Right lobe of liver (tissue), 6 donors: Measurements from ENCODE around the gene ZBTB16. TPM values are rescaled to one million over a fixed set of nuclear protein-coding genes. Genes with fewer than 3 reads are reported as not detected.

Source experiments
- ATAC-seq, 4 donors: fragments of 200-7000 bp; cut with Tn5 transposase; one replicate each; pipeline ENCODE4 v1.9.1; 2020; ENCODE audit warnings: mild to moderate bottlenecking in 4 of 4, moderate library complexity in 4 of 4
- DNase-seq, 3 donors: peaks; one replicate each; pipeline ENCODE4 v3.0.0-alpha.2; 2020
- H3K27ac ChIP-seq, 3 donors: fragments of 200-600 bp; one replicate each; pipeline ENCODE4 v1.8.0; 2022
- H3K27me3 ChIP-seq, 2 donors: fragments of 200-600 bp; one replicate each; pipeline ENCODE4 v1.8.0; 2022
- H3K36me3 ChIP-seq, 4 donors: fragments of 200-600 bp; sonication (generic) in 1 of 4; one replicate each; pipeline versions ENCODE4 v1.5.1 to v1.8.0; 2017 to 2022; ENCODE audit warnings: control low read depth in 1 of 4
- H3K4me1 ChIP-seq, 4 donors: fragments of 200-600 bp; sonication (generic) in 1 of 4; one replicate each; pipeline versions ENCODE4 v1.5.1 to v1.8.0; 2017 to 2022; ENCODE audit warnings: control low read depth in 1 of 4
- H3K4me3 ChIP-seq, 3 donors: fragments of 200-600 bp; one replicate each; pipeline ENCODE4 v1.8.0; 2022
- H3K9me3 ChIP-seq, 4 donors: fragments of 200-600 bp; sonication (generic) in 1 of 4; one replicate each; pipeline versions ENCODE4 v1.5.1 to v1.8.0; 2017 to 2022; ENCODE audit warnings: control low read depth in 1 of 4
- POLR2A ChIP-seq: fragments of 450-650 bp; IDR thresholded peaks from one replicate; pipeline ENCODE4 v1.6.1; 2017; ENCODE audit warnings: antibody characterized with exemption, mild to moderate bottlenecking
- WGBS: methylation state at CpG from one replicate; pipeline ENCODE4 v1.1.6; 2018; ENCODE audit warnings: low coverage, low lambda C conversion rate; ENCODE audit not compliant: insufficient coverage; ENCODE audit errors: missing lambda C conversion rate; 5-methylcytosine and 5-hydroxymethylcytosine counted together
- intact Hi-C, 2 donors: fragments of 100-400 bp; cut with DNase I; formaldehyde crosslinking; loops; one replicate each; pipeline versions ENCODE4 v1.11.2 to v1.14.1; 2022
- total RNA-seq, 6 experiments: library from RNA; depleted of rRNA in 2 of 6; stranded (reverse); fragments of >200 nt in 2 of 6; fragmentation: NEBNext Ultra II Directional in 3 of 6; extraction: Animal tissue kit (Norgen Biotek cat#: 25700) in 3 of 6; gene quantifications; one replicate each; pipeline versions ENCODE4 v1.1.0 to v1.2.4, GENCODE V29; 2016 to 2023
- TF ChIP-seq, protein P1 (sequence below), 4 donors: fragments of 200-600 bp in 3 of 4; fragments of 450-650 bp in 1 of 4; IDR thresholded peaks; one replicate each; pipeline versions ENCODE4 v1.5.1 to v1.8.0; 2016 to 2022; ENCODE audit warnings: antibody characterized with exemption in 4 of 4, mild to moderate bottlenecking in 2 of 4
- donor health status: DM: no; HTN: yes; CAD: no.
- donor health status: DM: no; HTN: no; CAD: no.
- donor health status: DM: no; HTN: no; CAD: no.
- donor health status: DM: no; HTN: yes; CAD: no.
- donor health status: DM: no; HTN: yes; CAD: no.

The ZBTB16 gene
- total RNA-seq, 6 experiments from 2014 or later = 13.1 to 205 (median 52.2) TPM

GRCh38 chr11:114259551-114259983 lies 200.1 kb downstream of the ZBTB16 start:
- no peak for TF ChIP-seq POLR2A
- TF ChIP-seq, protein P1, sequence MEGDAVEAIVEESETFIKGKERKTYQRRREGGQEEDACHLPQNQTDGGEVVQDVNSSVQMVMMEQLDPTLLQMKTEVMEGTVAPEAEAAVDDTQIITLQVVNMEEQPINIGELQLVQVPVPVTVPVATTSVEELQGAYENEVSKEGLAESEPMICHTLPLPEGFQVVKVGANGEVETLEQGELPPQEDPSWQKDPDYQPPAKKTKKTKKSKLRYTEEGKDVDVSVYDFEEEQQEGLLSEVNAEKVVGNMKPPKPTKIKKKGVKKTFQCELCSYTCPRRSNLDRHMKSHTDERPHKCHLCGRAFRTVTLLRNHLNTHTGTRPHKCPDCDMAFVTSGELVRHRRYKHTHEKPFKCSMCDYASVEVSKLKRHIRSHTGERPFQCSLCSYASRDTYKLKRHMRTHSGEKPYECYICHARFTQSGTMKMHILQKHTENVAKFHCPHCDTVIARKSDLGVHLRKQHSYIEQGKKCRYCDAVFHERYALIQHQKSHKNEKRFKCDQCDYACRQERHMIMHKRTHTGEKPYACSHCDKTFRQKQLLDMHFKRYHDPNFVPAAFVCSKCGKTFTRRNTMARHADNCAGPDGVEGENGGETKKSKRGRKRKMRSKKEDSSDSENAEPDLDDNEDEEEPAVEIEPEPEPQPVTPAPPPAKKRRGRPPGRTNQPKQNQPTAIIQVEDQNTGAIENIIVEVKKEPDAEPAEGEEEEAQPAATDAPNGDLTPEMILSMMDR (IDR thresholded peaks at IDR 0.05) = no peak
- no peaks in the 10 kb centered on the region for H3K9me3 ChIP-seq
- no peak for DNase-seq
- intact Hi-C loops = no loop called here
- H3K36me3 ChIP-seq = no peaks in the 10 kb centered on the region
- H3K27me3 ChIP-seq = no peaks in the 10 kb centered on the region
- 74% methylated on average over 5 of the region's 12 CpGs for WGBS
- H3K4me3 ChIP-seq = no peak overlapping the region
- no peak for ATAC-seq
- H3K4me1 ChIP-seq = peaks cover 0 to 72% (median 36%) of the 10 kb centered on the region in 4 donors
- H3K27ac ChIP-seq = peak overlapping the region in 2 of 3 donors; percentile 75 to 77

DNA sequence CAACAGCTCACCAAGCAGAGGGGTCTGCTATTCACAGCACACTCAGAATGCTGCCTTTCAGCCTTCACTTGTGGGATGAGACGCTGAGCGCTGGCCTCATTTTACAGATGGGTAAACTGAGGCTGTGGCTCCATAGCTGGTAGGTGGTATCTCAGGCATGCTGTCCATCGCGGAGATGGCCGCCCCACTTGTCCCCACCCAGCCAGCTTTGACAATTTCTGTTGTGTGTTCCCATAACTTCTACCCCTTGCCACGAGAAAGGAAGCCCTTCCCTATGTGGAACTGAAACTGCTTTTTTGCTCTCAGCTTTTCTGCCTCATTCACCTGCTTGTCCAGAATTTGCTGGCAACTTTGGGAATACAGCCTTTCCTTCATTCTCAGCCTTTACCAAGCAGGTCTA lies 200.6 kb downstream of the ZBTB16 start:
- TF ChIP-seq, protein P1 (IDR thresholded peaks at IDR 0.05) = no peak
- no peak for TF ChIP-seq POLR2A
- no peaks in the 10 kb centered on the region for H3K9me3 ChIP-seq
- intact Hi-C loops = loop anchor here (2.0 to 10.0 kb wide), 4 partner anchors 235 to 363 kb away; no protein-coding TSS in a partner anchor
- H3K4me1 ChIP-seq = peaks cover 0 to 72% (median 36%) of the 10 kb centered on the region in 4 donors
- WGBS = 66% methylated on average over 4 of the region's 6 CpGs
- no peak for DNase-seq
- ATAC-seq = no peak
- no peak overlapping the region for H3K4me3 ChIP-seq
- no peaks in the 10 kb centered on the region for H3K36me3 ChIP-seq
- no peaks in the 10 kb centered on the region for H3K27me3 ChIP-seq
- H3K27ac ChIP-seq = peak overlapping the region in 2 of 3 donors; percentile 41 to 77

- no peaks in the 10 kb centered on the region for H3K27me3 ChIP-seq
- H3K4me3 ChIP-seq = no peak overlapping the region
- DNase-seq (no peak), ATAC-seq (peak in 2 of 4 donors; percentile 2 to 5)
- no peaks in the 10 kb centered on the region for H3K9me3 ChIP-seq
- H3K36me3 ChIP-seq = no peaks in the 10 kb centered on the region
- peaks cover 0 to 75% (median 37%) of the 10 kb centered on the region in 4 donors for H3K4me1 ChIP-seq
- 84% methylated on average over 5 of the region's 9 CpGs for WGBS
- intact Hi-C loops = loop anchor here (2.0 to 10.0 kb wide), 4 partner anchors 236 to 363 kb away; no protein-coding TSS in a partner anchor
- peak overlapping the region in 2 of 3 donors; percentile 41 to 77 for H3K27ac ChIP-seq
- TF ChIP-seq, protein P1 (IDR thresholded peaks at IDR 0.05) = no peak
- no peak for TF ChIP-seq POLR2A
Observed at GRCh38 chr11:114260483-114260882, 201.0 kb downstream of the ZBTB16 start.

GRCh38 chr11:114261791-114262190 lies 202.3 kb downstream of the ZBTB16 start:
- H3K27ac ChIP-seq = peak overlapping the region in 1 of 3 donors; percentile 80
- no peaks in the 10 kb centered on the region for H3K36me3 ChIP-seq
- TF ChIP-seq POLR2A = no peak
- TF ChIP-seq, protein P1 (IDR thresholded peaks at IDR 0.05) = no peak
- intact Hi-C loops = loop anchor here (2.0 to 10.0 kb wide), 4 partner anchors 237 to 364 kb away; no protein-coding TSS in a partner anchor
- H3K4me1 ChIP-seq = peaks cover 0 to 79% (median 36%) of the 10 kb centered on the region in 4 donors
- H3K4me3 ChIP-seq = no peak overlapping the region
- ATAC-seq = no peak
- H3K27me3 ChIP-seq = no peaks in the 10 kb centered on the region
- H3K9me3 ChIP-seq = no peaks in the 10 kb centered on the region
- WGBS = 65% methylated on average over 6 of the region's 7 CpGs
- no peak for DNase-seq
